ENCODE measurements around the gene TMEM229B. TPM values are rescaled to one million over a fixed set of nuclear protein-coding genes. Genes with fewer than 3 reads are reported as not detected.

TMEM229B gene
- total and polyA plus RNA-seq, 2 donors (not counting 1 experiment from before 2014, with no cell fraction given) = 0.68 to 0.99 TPM

- Histone ChIP-seq H3K9me3 (ENCODE audit: control insufficient read depth, insufficient read depth, low read depth, low read length) (no peaks in the 10 kb centered on the region), H3K79me2 (ENCODE audit: control insufficient read depth, insufficient read depth, low read length) (no peaks in the 10 kb centered on the region), H3K36me3 (ENCODE audit: control insufficient read depth, insufficient read depth, low read length) (no peaks in the 10 kb centered on the region), H4K20me1 (ENCODE audit: control insufficient read depth, extremely low read depth, insufficient read depth, low read length) (no peaks in the 10 kb centered on the region), H3K27ac (ENCODE audit: insufficient read depth, low read length) (no peak overlapping the region), H3K9ac (ENCODE audit: insufficient read depth, low read length) (no peak overlapping the region), H3K4me1 (ENCODE audit: control insufficient read depth, extremely low read depth, insufficient read depth, low read length) (no peaks in the 10 kb centered on the region), H3K27me3 (ENCODE audit: control insufficient read depth, insufficient read depth, low read length) (peaks cover 7% of the 10 kb centered on the region), H3K4me3 (replicated peaks in 1 of 4; ENCODE audit: control extremely low read depth in 1 of 4, insufficient read depth in 1 of 4, low read depth in 3 of 4, low read length in 4 of 4) (no peak overlapping the region), H2AFZ (ENCODE audit: low read length) (no peak overlapping the region), H3K4me2 (ENCODE audit: extremely low read depth, insufficient read depth, low read length) (no peak overlapping the region)
- DNase-seq (ENCODE audit: low read depth in 2 of 2) = no peak
- no peak for TF ChIP-seq CTCF (conservative IDR thresholded peaks at IDR 0.05 in 1 of 2, IDR thresholded peaks at IDR 0.05 in 1 of 2; ENCODE audit: low read depth in 1 of 2, low read length in 2 of 2)
- TF ChIP-seq EZH2 (IDR thresholded peaks at IDR 0.05; ENCODE audit: low read length, missing control alignments) = no peak
These were observed 48.0 kb downstream of the TMEM229B start for GRCh38 chr14:67440513-67440912.

- Histone ChIP-seq H3K27ac (ENCODE audit: insufficient read depth, low read length) (no peak overlapping the region), H3K79me2 (ENCODE audit: control insufficient read depth, insufficient read depth, low read length) (no peaks in the 10 kb centered on the region), H4K20me1 (ENCODE audit: control insufficient read depth, extremely low read depth, insufficient read depth, low read length) (no peaks in the 10 kb centered on the region), H3K9ac (ENCODE audit: insufficient read depth, low read length) (no peak overlapping the region), H3K36me3 (ENCODE audit: control insufficient read depth, insufficient read depth, low read length) (no peaks in the 10 kb centered on the region), H2AFZ (ENCODE audit: low read length) (no peak overlapping the region), H3K4me1 (ENCODE audit: control insufficient read depth, extremely low read depth, insufficient read depth, low read length) (no peaks in the 10 kb centered on the region), H3K4me3 (replicated peaks in 1 of 4; ENCODE audit: control extremely low read depth in 1 of 4, insufficient read depth in 1 of 4, low read depth in 3 of 4, low read length in 4 of 4) (no peak overlapping the region), H3K4me2 (ENCODE audit: extremely low read depth, insufficient read depth, low read length) (no peak overlapping the region), H3K27me3 (ENCODE audit: control insufficient read depth, insufficient read depth, low read length) (peaks cover 12% of the 10 kb centered on the region), H3K9me3 (ENCODE audit: control insufficient read depth, insufficient read depth, low read depth, low read length) (no peaks in the 10 kb centered on the region)
- no peak for DNase-seq (ENCODE audit: low read depth in 2 of 2)
- TF ChIP-seq EZH2 (IDR thresholded peaks at IDR 0.05; ENCODE audit: low read length, missing control alignments) (no peak), CTCF (conservative IDR thresholded peaks at IDR 0.05 in 1 of 2, IDR thresholded peaks at IDR 0.05 in 1 of 2; ENCODE audit: low read depth in 1 of 2, low read length in 2 of 2) (no peak)
These were observed 49.6 kb downstream of the TMEM229B start for GRCh38 chr14:67438969-67439368.

- H3K36me3 ChIP-seq (ENCODE audit: control insufficient read depth, insufficient read depth, low read length) = no peaks in the 10 kb centered on the region
- H4K20me1 ChIP-seq (ENCODE audit: control insufficient read depth, extremely low read depth, insufficient read depth, low read length) = no peaks in the 10 kb centered on the region
- H3K9ac ChIP-seq (ENCODE audit: insufficient read depth, low read length) = no peak overlapping the region
- peaks cover 16% of the 10 kb centered on the region for H3K27me3 ChIP-seq (ENCODE audit: control insufficient read depth, insufficient read depth, low read length)
- no peak overlapping the region for H2AFZ ChIP-seq (ENCODE audit: low read length)
- no peak for DNase-seq (ENCODE audit: low read depth in 2 of 2)
- TF ChIP-seq CTCF (conservative IDR thresholded peaks at IDR 0.05 in 1 of 2, IDR thresholded peaks at IDR 0.05 in 1 of 2; ENCODE audit: low read depth in 1 of 2, low read length in 2 of 2) = no peak
- TF ChIP-seq EZH2 (IDR thresholded peaks at IDR 0.05; ENCODE audit: low read length, missing control alignments) = no peak
- no peak overlapping the region for H3K27ac ChIP-seq (ENCODE audit: insufficient read depth, low read length)
- H3K4me3 ChIP-seq (replicated peaks in 1 of 4; ENCODE audit: control extremely low read depth in 1 of 4, insufficient read depth in 1 of 4, low read depth in 3 of 4, low read length in 4 of 4) = no peak overlapping the region
- no peak overlapping the region for H3K4me2 ChIP-seq (ENCODE audit: extremely low read depth, insufficient read depth, low read length)
- no peaks in the 10 kb centered on the region for H3K79me2 ChIP-seq (ENCODE audit: control insufficient read depth, insufficient read depth, low read length)
- no peaks in the 10 kb centered on the region for H3K9me3 ChIP-seq (ENCODE audit: control insufficient read depth, insufficient read depth, low read depth, low read length)
- no peaks in the 10 kb centered on the region for H3K4me1 ChIP-seq (ENCODE audit: control insufficient read depth, extremely low read depth, insufficient read depth, low read length)
These were observed 52.3 kb downstream of the TMEM229B start for GRCh38 chr14:67436006-67436866.

Data from fibroblast of lung (primary cell).